A673 (cell line): ENCODE measurements around the gene SNAP23. TPM values are rescaled to one million over a fixed set of nuclear protein-coding genes. Genes with fewer than 3 reads are reported as not detected.

Experiments
- BruUV-seq: library from RNA; stranded (reverse); fragments of 400-500 nt; replicated peaks from 2 replicates; lab custom pipeline; 2021; lab: Mats Ljungman, UMichigan
- CTCF ChIA-PET: fragments of 300-600 bp; sonication (Branson Sonifier 250); formaldehyde crosslinking; loops from one replicate; lab custom pipeline; 2022; ENCODE audit warnings: antibody characterized with exemption; lab: Charles Lee
- POLR2A ChIA-PET: fragments of 300-600 bp; sonication (Branson Sonifier 250); formaldehyde crosslinking; loops from one replicate; lab custom pipeline; 2022; ENCODE audit warnings: antibody characterized with exemption; ENCODE audit not compliant: low non-redundant PET; lab: Charles Lee
- DNase-seq: peaks from one replicate; pipeline ENCODE4 v3.0.0-alpha.2; 2015; ENCODE audit warnings: low spot score
- H3K27ac ChIP-seq: fragments of 200-600 bp; sonication (generic); 2 replicates; pipeline ENCODE4 v1.5.1; 2016; ENCODE audit warnings: mixed run types, low read depth, mild to moderate bottlenecking, mixed read lengths, antibody characterized with exemption, low read length; ENCODE audit not compliant: poor library complexity, severe bottlenecking
- H3K27me3 ChIP-seq: fragments of 200-600 bp; sonication (generic); replicated peaks from 2 replicates; pipeline ENCODE4 v1.6.1; 2017; ENCODE audit warnings: mixed run types, low read depth, mild to moderate bottlenecking, mixed read lengths, antibody characterized with exemption, low read length; ENCODE audit not compliant: insufficient read depth, poor library complexity
- H3K36me3 ChIP-seq: fragments of 200-600 bp; sonication (generic); 2 replicates; pipeline ENCODE4 v1.6.1; 2016; ENCODE audit warnings: mixed run types, mild to moderate bottlenecking, mixed read lengths, antibody characterized with exemption, low read length; ENCODE audit not compliant: insufficient read depth, poor library complexity, severe bottlenecking
- H3K4me1 ChIP-seq: fragments of 200-600 bp; sonication (generic); 2 replicates; pipeline ENCODE4 v1.6.1; 2017; ENCODE audit warnings: mixed run types, mild to moderate bottlenecking, mixed read lengths, antibody characterized with exemption, low read length; ENCODE audit not compliant: insufficient read depth, poor library complexity, severe bottlenecking
- H3K4me3 ChIP-seq: fragments of 200-600 bp; sonication (generic); 2 replicates; pipeline ENCODE4 v1.5.1; 2016; ENCODE audit warnings: low read depth, mixed run types, mild to moderate bottlenecking, mixed read lengths, low read length; ENCODE audit not compliant: poor library complexity, severe bottlenecking
- H3K9me3 ChIP-seq: fragments of 200-600 bp; sonication (generic); 2 replicates; pipeline ENCODE4 v1.6.1; 2016; ENCODE audit warnings: mixed run types, low read depth, mild to moderate bottlenecking, mixed read lengths, antibody characterized with exemption, low read length; ENCODE audit not compliant: poor library complexity, severe bottlenecking
- EZH2 ChIP-seq: fragments of 200-600 bp; sonication (generic); IDR thresholded peaks from 2 replicates; pipeline ENCODE4 v1.6.1; 2017; ENCODE audit warnings: borderline replicate concordance, low read depth, mild to moderate bottlenecking, mixed read lengths, antibody characterized with exemption, low read length; ENCODE audit not compliant: poor library complexity, severe bottlenecking
- intact Hi-C: fragments of 100-400 bp; cut with micrococcal nuclease; formaldehyde crosslinking; loops from one replicate; pipeline ENCODE4 v1.10.0; 2022; ENCODE audit not compliant: unreplicated experiment
- total RNA-seq: library from RNA; stranded (reverse); gene quantifications from 2 replicates; pipeline ENCODE4 v1.2.3, GENCODE V29; 2021
- TF ChIP-seq, protein P1 (sequence below): fragments of 300-800, 200-600 bp; sonication (generic); conservative IDR thresholded peaks from 2 replicates; pipeline ENCODE4 v1.5.1; 2017; ENCODE audit warnings: low read depth, mild to moderate bottlenecking, antibody characterized with exemption, low read length, moderate library complexity, mixed read lengths

SNAP23 gene
- total RNA-seq, 1 experiment from 2014 or later = 124 TPM

DNA sequence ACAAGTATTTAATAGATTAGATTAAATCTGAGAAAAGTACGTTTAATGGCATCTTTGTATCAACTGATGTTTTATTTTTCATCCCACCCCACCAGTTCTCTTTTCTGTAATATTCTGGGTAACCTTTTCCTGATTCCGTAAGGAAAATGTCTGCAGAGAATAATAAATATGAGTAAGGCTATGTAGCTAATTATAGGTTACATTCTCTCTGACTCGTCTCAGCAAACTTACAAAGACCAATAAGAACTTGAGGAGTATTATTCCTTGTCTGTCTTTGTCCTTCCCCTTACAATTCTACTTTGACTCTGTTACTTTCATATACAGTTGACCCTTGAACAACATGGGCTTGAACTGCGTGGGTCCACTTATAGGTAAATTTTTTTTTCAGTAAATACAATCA, 12.1 kb downstream of the SNAP23 start:
- no peak overlapping the region for H3K4me3 ChIP-seq
- CTCF ChIA-PET = no interaction called here
- TF ChIP-seq EZH2 = no peak
- TF ChIP-seq, protein P1, sequence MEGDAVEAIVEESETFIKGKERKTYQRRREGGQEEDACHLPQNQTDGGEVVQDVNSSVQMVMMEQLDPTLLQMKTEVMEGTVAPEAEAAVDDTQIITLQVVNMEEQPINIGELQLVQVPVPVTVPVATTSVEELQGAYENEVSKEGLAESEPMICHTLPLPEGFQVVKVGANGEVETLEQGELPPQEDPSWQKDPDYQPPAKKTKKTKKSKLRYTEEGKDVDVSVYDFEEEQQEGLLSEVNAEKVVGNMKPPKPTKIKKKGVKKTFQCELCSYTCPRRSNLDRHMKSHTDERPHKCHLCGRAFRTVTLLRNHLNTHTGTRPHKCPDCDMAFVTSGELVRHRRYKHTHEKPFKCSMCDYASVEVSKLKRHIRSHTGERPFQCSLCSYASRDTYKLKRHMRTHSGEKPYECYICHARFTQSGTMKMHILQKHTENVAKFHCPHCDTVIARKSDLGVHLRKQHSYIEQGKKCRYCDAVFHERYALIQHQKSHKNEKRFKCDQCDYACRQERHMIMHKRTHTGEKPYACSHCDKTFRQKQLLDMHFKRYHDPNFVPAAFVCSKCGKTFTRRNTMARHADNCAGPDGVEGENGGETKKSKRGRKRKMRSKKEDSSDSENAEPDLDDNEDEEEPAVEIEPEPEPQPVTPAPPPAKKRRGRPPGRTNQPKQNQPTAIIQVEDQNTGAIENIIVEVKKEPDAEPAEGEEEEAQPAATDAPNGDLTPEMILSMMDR = no peak
- no peaks in the 10 kb centered on the region for H3K4me1 ChIP-seq
- BruUV-seq = no TSS peak
- no peaks in the 10 kb centered on the region for H3K36me3 ChIP-seq
- H3K27ac ChIP-seq = no peak overlapping the region
- intact Hi-C loops = no loop called here
- H3K27me3 ChIP-seq = no peaks in the 10 kb centered on the region
- POLR2A ChIA-PET = no interaction called here
- no peak for DNase-seq
- no peaks in the 10 kb centered on the region for H3K9me3 ChIP-seq

DNA sequence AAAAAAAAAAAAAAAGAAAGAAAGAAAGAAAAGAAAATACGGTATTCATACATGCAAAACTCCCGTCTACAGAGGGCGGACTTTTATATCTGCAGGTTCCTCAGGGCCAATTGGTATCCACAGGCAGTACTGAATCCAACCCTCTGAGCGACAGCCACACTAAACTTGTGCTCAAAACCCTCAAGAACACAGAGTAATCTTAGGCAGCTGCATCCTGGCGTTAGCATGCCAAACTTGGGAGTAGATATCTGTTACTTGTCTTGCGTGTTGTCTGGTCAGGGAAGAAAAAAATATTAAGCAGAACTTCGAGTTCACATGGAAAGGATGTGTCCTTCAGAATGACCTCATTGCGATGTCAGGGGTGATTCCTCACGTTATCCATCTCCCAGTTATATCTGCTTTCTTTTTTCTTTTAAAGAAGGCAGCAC, 12.8 kb downstream of the SNAP23 start:
- intact Hi-C loops = no loop called here
- H3K4me1 ChIP-seq = no peaks in the 10 kb centered on the region
- ChIA-PET CTCF (no interaction called here), POLR2A (no interaction called here)
- H3K36me3 ChIP-seq = no peaks in the 10 kb centered on the region
- no peaks in the 10 kb centered on the region for H3K9me3 ChIP-seq
- H3K27ac ChIP-seq = no peak overlapping the region
- no TSS peak for BruUV-seq
- H3K27me3 ChIP-seq = no peaks in the 10 kb centered on the region
- DNase-seq = no peak
- H3K4me3 ChIP-seq = no peak overlapping the region
- TF ChIP-seq EZH2 = no peak
- TF ChIP-seq, protein P1 = no peak

DNA sequence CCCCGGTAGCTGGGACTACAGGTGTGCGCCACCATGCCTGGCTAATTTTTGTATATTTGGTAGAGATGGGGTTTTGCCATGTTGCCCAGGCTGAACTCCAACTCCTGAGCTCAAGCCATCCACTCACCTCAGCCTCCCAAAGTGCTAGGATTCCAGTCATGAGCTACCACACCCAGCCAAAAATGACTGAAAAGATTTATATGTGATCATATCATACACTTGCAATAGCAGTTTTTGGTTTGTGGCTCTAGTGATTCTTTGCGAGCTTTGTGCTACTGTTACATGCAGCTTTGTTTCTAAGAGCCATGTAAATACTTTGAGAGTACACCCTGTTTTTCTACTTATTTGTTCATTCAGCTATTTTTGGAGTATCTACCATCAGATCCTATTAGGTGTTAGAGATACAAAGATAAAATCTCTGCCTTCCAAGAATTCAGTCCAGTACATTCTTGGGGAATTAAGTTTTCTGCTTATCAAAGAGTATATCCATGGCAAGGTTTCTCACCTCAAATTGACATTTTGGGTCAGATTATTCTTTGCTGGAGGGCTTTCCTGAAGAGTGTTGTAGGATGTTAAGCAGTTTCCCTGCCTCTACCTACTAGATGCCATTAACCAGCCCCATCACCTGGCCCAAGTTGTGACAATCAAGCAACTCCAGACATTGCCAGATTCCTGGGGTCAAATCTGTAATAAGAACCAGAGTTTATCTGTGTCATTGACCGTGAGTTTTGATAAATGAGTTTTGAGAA, 15.0 kb downstream of the SNAP23 start:
- intact Hi-C loops = no loop called here
- Histone ChIP-seq H3K27ac (no peak overlapping the region), H3K27me3 (no peaks in the 10 kb centered on the region), H3K4me1 (no peaks in the 10 kb centered on the region), H3K36me3 (peaks cover 11% of the 10 kb centered on the region), H3K9me3 (no peaks in the 10 kb centered on the region), H3K4me3 (no peak overlapping the region)
- CTCF ChIA-PET = interaction anchor here (1.0 kb wide), 1 partner anchor 37 kb away, joined by 3 read pairs; no protein-coding TSS in a partner anchor
- POLR2A ChIA-PET = interaction anchor here (0.5 kb wide), 1 partner anchor 81 kb away, joined by 3 read pairs; no protein-coding TSS in a partner anchor
- BruUV-seq = no TSS peak
- TF ChIP-seq, protein P1 = no peak
- TF ChIP-seq EZH2 = no peak
- no peak for DNase-seq
